Stimulated activated CD4-positive, alpha-beta T cell treated with anti-CD3 and anti-CD28 coated beads, Interleukin-12 subunit alpha, Interleukin-12 subunit beta, amount 100 ng/mL, for 4 hours (primary cell): Measurements from ENCODE around the gene TMPRSS13.
"Not testable (repeated sequence)": the region's sequence is repeated elsewhere in the genome, so short reads cannot be mapped to it uniquely, and the experiment has no call there.

Experiments
- DNase-seq: peaks from one replicate; pipeline ENCODE4 v3.0.0-alpha.2; 2020

Gene TMPRSS13

DNA sequence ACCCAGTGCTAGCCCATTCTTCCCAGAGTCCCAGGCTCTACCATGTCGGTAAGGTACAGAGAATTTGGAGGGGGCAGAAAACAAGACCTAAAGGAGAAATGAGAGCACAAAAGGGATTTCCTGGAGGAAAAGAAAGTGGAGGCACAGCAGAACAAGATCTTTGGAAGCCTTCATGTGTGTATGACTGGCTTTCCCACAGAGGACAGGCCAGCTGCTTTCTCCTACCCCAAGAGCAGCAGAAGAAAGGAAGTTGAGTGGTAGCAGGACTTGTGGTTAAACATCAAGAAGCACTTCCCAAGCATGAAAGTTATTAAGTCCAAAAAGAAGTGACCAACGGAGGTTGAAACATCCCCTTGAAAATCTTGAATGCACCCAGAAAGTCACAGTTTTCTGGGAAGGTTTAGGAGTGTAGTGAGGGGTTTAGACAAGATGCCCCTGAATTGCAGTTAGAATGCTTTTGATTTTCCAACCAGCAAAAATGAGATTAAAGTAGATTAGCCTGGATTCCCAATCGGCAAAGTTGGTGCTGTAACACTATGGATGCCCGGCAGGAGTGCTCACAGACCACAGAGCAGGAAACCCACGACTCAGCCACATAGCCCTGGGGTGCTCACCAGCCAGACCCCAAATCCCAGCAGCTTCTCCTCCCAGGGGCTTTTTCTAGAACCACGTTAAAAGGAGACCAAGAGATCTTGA, 608 bp downstream of the TMPRSS13 start:
- DNase-seq = no peak

DNA sequence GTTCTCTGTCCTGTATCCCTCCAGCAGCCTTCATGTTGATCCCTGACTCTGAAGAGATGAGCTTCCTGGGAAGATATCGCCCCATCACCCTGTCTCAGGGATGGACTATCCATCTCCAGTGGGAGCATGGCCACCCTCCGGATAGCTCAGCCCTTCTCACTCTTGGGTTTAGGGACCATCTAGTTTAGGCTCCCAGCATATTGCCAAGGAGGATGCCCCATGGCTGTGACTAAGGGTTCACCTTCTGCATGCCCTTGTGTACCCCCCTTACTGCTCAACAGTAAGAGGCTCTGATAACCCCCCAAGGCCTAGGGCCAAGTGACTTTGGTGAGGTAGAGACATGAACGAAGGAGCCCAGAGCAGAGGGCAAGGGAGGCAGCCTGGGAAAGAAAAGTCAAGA, 1.3 kb downstream of the TMPRSS13 start:
- DNase-seq = no peak

DNA sequence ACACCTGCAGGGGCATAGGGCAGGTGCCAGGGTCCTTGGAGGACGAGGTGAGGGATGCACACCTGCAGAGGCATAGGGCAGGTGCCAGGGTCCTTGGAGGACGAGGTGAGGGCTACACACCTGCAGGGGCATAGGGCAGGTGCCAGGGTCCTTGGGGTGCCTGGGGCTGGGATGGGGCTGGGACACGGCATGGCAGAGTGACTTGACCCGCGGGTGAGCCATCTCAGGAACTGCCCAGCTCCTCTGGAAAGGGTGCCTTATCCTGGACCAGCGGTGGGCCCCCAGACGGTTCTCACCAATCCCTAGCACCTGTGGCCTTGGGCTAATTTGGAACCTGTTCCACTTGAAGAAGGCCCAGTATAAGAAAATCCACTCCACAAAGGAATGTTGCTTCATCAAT, 3.0 kb downstream of the TMPRSS13 start:
- DNase-seq = not testable (repeated sequence)

DNA sequence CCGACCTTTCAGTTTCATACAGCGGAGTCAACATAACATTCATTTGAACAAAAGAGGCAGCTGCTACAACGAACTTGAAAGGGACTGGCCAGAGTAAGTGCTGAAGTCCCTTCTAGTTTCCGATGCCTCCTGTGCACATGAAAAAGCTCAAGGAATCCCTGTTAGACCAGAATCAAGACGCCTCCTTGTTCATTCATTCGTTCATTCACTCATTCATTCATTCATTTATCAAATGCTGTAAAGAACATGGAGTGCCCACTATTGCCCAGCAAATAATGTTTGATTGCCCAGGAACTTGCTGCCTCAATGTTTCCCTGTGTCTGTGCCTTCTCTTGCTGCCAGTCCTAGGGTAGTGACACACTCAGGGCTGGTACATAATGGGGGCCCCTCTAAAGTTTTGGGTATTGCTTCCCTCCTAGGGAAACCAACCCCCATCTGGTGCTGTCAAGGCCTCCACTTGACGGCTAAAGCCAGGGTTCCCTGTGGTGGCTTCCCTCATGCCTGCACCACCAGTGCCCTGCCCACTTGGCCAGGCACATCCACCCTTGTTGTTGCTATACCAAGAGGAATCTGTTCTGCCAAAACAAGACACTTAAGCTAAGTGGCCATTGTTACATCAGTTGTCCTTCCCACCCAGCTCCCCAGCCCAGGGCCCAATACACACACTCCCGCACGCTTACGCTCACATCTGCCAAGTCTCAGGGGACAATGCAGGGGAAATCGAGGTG, 3.8 kb downstream of the TMPRSS13 start:
- no peak for DNase-seq

DNA sequence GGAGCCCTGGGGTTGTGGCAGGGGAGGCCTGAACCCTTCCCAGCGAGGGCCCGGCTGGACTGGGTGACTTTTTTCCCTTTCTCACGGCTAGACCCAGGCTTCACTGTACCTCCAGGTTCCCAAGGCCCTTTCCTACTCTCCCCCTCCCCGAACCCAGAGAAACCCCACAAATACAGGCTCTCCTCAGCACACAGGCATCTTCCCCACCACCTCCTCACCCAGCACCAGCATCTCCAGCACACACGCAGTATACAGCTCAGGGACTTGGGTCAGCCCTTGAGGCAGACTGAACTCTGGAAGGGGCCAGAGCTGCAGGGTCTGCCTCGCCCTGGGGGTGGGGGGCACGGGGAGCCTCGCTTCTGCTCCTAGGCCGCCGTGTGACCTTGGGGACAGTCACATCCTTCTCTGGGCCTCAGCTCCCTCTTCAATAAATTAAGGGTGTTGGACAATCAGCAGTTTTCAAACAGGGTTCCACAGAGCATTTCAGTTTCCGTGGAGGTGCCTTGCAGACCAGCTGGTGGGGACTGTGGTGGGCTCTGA, 4.5 kb downstream of the TMPRSS13 start:
- no peak for DNase-seq

DNA sequence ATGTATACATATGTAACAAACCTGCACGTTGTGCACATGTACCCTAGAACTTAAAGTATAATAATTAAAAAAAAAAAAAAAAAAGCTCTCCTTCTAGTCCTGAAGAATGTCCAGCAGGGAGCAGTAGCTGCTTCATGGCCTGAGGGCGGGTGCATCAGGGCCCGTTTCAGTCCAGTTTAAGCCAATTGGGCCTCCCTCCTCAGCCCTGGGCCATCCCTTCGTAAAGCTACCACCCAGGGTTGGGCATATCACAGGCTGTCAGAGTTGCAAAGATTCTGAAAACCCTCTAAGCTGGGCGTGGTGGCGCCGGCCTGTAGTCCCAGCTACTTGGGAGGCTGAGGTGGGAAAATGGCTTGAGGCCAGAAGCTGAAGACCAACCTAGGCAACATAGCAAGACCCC, 5.4 kb downstream of the TMPRSS13 start:
- no peak for DNase-seq

DNA sequence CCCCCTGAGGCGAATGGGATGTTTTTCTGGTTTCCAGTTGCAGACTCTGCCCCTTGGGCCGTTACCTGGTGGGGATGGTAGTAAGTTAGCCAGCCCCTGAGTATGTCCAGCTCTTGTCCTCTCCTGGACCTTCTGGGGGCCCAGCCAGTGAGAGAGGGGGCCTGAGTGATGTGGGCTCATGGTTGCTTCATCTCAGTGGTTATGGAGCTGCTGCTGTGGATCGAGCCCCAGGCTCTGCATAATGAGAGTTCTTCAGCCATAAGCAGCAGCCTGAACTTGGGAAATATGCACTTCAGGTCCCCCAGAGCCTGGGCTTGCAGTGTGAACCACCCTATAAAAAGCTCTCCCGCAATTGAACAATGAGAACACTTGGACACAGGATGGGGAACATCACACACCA, 5.9 kb downstream of the TMPRSS13 start:
- DNase-seq = no peak

DNA sequence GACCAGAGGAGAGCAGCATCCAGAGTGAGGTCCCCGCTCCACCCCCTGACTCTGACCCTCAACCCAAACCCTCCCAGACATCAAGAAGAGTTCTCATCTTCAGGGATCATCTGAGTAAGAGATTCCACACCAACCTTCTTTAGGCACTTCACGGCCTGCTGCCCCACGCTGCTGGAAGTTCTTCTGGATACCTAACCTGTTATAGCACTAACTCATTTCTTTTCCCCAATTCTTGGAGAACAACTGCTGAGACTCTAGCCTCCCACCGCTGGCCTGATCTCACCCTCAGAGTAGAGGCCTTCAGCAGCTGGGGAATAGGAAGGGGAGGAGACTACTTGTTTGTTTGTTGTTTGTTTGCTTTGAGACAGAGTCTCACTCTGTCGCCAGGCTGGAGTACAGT, 7.3 kb downstream of the TMPRSS13 start:
- no peak for DNase-seq

DNA sequence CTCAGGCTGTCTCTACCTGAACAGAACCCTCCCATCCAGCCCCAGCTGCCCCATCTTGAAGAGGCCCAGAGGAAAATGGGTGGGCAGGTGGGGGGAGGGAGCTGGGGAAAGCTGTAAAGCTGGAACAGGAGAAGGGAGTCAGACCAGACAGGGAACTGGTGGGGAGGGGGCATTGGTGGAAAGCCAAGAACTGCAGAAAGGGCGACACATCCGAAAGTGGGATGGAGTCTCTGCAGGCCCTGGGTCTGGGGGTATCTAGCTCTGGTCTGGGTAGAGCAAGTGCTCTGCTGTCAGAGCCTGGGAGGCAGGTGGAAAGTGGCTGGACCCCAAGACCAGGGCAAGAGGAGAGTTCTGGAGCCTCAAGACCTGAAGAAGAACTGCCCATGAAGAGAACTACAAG, 7.7 kb downstream of the TMPRSS13 start:
- no peak for DNase-seq

DNA sequence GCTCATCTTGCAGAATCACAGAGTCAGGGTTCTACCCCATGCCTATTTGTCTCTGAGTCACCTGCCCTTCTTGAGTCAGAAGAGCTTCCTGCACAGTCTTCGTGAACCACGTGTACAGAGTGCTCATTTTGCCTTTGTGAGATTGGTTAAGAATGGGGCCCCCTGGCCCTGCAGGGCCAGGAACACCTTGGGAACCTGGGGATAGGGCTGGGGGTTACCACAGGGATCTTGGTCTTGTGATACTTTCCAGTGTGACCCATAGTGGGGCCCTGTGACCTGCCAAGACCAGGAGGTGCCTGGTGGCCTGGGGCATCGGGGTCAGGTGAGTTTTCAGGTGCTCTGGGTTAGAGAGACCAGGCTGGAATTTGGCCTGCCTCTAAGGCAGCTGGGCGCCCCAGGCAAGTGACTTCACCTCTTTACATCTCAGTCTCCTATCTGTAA, 9.4 kb downstream of the TMPRSS13 start:
- DNase-seq = no peak

DNA sequence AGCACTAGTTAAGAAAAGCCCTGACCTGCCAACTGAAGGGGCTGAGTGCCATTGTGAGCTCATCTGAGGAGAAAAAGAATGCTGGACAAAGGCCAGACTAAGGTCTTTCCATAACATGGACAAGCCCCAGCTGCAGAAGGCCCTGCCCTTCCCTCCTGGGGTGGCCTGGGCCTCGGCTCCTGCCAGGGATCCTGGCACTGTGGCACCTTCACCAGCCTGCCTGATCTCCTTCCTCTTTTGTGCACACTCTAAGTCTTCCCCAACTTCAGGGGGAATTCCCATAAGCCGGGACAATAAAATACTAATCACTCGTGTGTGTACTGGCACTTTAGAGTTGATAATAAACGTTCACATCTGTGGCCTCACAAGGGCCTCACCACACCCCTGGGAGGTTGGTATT, 9.9 kb downstream of the TMPRSS13 start:
- DNase-seq = no peak

DNA sequence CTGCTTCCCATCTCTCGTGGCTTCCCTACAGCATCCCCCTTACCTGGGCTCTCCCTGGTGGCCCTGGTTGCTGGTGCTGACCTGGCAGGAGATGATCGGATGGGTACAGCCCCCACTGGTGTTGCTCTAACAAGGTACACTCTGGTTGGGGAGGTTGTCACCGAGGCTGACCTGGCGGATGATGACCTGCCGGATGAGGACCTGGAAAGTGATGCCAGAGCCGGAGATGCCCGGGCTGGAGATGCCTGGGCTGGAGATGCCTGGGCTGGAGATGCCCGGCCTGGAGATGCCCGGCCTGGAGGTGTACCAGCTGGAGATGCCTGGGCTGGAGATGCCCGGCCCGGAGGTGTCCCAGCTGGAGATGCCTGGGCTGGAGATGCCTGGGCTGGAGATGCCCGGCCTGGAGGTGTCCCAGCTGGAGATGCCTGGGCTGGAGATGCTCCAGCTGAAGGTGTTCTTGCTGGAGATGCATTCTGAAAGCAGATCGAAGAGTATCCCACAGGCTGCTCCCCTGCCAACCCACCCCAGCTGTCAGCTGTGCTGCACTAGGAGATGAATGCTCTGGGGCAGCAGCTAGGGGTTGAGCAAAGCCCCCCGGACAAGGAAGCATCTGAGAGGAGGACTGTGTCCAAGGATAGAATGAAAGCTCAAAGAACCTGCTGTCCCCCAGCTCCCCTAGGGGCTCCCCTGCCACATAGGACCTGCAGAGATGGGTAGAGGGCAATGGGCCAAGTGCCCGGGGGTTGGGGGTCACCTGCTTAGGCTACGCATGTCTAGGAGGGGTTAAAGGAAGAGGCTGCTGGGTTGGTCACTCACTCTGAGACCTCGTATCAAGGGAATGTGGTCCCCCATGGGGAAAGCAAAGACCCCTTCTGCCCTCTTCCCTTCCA, 10.6 kb downstream of the TMPRSS13 start:
- no peak for DNase-seq

DNA sequence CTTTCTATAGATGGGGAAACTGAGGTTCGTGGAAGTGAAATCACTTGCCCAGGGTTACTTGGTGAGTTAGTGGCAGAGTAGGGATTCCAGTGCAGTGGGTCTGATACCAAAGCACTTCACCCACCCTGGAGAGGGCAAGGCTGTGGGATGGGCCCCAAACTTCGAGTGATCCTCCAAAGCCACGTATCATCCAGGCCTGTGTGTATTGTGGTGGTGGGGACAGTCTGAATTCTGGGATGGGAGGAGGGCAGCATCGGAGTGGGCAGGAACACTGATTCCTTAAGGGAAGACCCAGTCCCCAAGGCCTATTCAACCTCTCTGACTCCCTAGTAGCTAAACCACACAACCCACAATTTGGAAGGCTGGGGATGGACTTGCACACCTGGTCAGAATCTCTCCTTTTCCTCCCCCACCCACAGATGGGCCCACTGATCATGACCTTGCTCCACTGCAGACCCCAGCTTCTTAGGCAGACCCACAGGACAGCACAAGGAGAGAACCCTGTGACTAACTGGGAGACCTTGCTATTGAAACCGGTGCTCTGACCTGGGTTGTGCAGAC, 11.5 kb downstream of the TMPRSS13 start:
- DNase-seq = no peak

DNA sequence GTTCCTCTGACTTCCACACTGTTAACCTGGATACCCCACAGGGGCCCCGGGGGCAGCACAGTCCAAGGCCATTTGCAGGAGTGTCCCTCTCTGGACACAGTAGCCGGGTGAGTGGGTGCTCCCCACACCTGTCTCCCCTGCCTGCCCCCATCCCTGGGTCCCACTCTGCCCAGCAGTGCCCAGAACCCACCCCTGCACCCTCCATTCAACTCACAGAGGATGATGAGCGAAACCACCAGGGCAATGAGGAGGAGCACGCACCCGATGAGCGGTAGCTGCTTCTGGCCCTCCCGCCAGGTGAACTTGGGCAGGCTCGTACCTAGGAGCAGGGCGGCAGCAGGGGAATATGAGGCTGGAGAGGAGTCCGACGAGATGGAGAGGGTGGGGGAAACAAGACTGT, 12.2 kb downstream of the TMPRSS13 start:
- DNase-seq = no peak

DNA sequence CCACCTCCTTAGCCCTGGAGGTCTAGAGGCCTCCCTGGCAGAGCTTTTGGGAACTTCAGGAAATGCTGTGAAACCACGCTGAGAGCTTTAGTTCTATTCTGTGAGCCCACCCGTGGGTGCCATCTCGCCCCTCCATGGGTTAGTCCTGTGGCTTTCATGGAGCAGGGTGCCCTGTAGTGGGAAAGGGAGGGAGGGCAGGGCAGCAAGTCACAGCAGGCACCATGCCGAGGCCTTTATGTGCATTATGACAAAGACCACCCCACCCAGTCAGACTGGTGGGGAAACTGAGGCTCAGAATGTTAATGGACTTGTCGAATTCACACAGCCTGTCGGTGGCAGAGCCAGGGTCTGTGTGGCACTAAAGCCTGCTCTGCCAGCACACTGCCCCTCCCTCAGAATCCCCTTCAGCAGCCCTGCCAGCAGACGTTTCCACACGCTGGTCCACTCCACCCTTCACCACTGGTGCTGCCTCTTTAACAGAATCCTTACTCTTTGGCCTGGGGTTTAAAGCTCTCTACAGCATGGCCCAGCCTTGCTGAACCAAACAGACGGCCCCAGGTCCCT, 13.4 kb downstream of the TMPRSS13 start:
- DNase-seq = no peak

DNA sequence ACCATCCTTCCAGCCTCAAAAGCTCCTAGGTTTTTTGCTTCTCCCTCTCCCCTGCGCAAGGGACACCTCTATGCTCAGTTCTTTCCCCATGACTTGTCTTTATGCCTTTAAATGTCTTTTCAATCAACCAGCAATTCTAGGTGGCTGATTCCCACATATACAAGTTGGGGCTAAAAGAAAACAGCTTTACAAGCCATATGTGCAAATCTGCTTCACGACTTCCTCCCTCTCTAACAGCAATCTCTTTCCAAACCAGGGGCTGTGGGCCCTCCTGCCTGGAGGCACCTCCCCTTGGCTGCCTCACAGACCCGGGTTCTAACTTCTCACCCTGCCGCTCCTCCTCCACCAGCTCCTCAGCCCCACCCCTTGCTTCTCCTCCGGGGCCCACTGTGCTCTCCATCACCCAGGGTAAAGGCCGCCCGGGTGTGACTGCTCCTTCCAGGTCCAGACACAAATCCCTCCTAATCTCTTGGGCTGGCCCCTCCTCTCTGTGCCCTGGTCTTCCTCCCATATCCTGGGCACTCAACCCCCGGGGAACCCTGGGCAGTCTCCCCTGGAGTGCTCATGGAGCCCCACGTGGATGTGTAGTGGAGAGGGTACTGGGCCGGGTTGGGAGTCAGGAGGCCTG, 14.1 kb downstream of the TMPRSS13 start:
- no peak for DNase-seq

DNA sequence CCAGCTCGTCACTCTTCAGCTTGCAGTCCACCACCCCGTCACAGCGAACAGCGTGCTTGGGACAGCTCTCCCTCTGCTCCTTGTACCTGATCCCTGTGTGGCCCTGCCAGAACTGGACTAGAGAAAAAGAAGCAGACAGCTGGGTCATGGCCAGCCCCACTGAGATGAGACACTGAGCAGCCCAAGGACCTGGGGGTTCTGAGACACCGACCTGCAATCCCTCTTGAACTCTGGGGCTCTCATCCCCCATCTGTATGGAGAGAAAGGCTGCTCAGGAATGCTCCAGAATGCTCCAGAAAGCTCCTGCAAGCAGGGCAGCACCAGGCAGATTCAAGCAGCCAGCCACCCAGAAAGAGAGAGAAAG, 14.8 kb downstream of the TMPRSS13 start:
- no peak for DNase-seq

DNA sequence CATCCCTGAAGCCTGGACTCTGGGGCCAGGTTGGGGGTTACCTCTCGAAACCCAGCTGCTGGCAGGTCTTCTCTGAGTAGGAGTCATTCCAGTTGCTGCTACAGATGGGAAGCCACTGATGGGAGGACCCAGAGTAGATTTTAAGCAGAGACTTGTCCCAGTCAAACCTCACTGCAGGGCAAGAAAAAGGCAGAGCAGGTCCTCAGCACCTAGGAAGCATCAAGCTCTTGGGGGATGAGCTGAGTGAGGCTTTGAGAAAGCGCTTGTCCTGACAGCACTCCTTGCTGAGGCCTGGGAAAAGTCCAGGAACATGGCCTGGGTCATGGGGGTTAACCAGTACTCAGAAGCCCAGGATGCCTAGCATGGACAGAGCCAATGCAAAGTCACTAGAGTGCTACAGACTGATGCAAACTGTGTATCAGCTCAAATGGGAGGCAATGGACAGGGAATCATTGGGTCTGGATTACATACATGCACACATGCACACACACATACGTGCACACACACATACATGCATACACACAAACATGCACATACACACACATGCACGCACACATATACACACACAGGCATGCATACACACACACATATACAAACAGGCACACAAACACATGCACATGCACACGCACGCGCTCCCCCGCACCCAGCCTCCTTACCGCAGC, 15.3 kb downstream of the TMPRSS13 start:
- DNase-seq = no peak

DNA sequence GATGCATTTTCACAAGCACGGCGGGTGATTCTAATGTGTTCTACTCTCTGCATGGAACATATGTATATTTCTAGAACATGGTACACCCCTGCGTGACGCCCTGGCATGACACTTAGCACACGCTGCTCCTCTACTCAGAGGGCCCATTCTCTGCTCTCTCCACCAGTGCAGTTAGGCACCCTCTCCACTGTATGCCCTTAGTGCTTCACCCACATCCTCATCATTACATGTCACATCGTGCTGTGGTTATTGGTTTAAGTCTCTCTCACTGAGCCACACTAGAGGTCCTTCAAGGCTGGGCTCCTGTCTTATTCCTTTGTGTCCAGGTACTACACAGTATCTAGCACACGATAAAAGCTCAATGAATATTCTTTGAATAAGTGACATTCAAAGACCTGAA, 16.7 kb downstream of the TMPRSS13 start:
- DNase-seq = no peak

DNA sequence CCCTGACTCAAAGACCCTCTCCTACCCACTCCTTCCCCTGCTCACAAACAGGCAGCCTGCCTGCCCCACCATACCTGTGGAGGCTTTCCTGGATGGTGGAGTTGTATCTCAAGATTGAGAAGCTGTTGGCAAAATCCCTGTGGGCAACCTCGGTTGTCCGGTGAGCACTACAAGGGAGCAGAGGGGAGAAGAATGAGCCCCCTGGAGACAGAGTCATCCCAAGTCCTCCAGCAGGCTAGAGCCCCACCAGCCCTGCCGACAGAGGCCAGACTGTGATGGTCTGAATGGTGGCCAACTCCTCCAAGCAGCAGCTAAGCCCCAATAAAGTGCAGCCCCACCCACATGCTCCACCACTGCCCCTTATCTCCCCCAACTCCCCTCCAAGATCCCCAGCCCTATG, 17.5 kb downstream of the TMPRSS13 start:
- DNase-seq = no peak

DNA sequence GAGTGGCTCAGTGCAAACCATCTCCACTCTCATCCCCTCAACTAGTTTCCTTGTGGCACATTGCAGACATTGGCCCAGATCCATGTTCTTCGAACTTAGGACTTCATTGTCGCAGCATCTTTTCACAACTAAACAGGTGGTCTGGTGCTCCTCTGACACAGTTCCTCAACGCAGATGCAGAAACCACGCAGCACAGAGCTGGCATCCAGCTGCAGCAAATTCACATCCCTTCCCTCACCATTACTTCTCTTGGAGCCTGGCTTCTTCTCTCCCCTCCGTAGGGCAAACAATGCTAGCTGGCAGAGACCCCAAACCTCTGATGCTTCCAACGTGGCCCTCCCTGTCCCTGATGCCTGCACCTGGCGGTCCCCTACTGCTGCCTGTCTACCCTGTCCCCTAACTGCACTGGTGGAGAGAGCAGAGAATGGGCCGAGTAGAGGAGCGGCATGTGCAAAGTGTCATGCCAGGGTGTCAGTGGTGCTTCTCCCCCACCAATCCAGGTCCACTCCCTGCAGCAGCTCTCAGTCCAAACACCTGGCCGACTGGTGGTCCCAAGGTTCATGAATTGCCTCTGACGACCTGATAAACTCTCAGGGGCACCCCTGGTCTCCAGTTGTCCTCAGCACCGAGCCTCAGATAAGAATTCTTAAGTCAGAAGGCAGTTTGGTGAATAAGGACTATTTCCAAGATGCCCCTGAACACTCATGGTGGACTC, 18.1 kb downstream of the TMPRSS13 start:
- DNase-seq = no peak
